HG03432 (cell line): ENCODE measurements around the gene FBXO3.
"Not testable (repeated sequence)": the region's sequence is repeated elsewhere in the genome, so short reads cannot be mapped to it uniquely, and the experiment has no call there.

Experiments
- ATAC-seq: cut with Tn5 transposase; IDR thresholded peaks from one replicate; pipeline ENCODE4 v1.9.1; 2021; ENCODE audit warnings: mild to moderate bottlenecking, moderate library complexity; ENCODE audit not compliant: unreplicated experiment

Gene FBXO3

DNA sequence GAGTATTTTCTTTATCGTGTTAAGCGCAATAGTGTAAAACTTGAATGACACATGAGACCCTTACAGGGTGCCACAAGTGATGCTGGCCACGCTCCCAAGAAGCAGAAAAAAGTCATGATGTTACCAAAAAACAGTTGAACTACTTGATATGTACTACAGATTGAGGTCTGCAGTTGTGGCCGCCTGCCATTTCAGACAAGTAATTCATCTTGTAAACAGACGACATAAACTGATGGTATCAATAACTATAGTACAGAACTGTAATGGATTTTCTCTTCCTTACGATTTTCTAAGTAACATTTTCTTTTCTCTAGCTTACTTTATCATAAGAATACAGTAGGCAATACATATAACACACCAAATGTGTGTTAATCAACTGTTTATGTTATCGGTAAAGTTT is 43.6 kb downstream of the FBXO3 start:
- ATAC-seq, result no peak

GRCh38 chr11:33729072-33729664 is 45.2 kb downstream of the FBXO3 start:
- not testable (repeated sequence) for ATAC-seq

DNA sequence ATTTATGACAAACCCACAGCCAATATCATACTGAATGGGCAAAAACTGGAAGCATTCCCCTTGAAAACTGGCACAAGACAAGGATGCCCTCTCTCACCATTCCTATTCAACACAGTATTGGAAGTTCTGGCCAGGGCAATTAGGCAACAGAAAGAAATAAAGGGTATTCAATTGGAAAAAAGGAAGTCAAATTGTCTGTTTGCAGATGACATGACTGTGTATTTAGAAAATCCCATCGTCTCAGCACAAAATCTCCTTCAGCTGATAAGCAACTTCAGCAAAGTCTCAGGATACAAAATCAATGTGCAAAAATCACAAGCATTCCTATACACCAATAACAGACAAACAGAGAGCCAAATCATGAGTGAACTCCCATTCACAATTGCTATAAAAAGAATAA is 46.8 kb downstream of the FBXO3 start:
- ATAC-seq, result not testable (repeated sequence)

- ATAC-seq, result no peak
Observed at GRCh38 chr11:33725496-33725895, 48.8 kb downstream of the FBXO3 start.

- ATAC-seq, result no peak
Observed at GRCh38 chr11:33724644-33725035, 49.7 kb downstream of the FBXO3 start.

GRCh38 chr11:33723238-33723881 is 51.0 kb downstream of the FBXO3 start:
- no peak for ATAC-seq

- peak; percentile 88 for ATAC-seq
Observed at GRCh38 chr11:33722590-33723234, 51.6 kb downstream of the FBXO3 start.

GRCh38 chr11:33721984-33722383 is 52.3 kb downstream of the FBXO3 start:
- no peak for ATAC-seq

- no peak for ATAC-seq
Observed at GRCh38 chr11:33721426-33721825, 52.9 kb downstream of the FBXO3 start.

- ATAC-seq, result no peak
Observed at GRCh38 chr11:33719587-33719986, 54.7 kb downstream of the FBXO3 start.

DNA sequence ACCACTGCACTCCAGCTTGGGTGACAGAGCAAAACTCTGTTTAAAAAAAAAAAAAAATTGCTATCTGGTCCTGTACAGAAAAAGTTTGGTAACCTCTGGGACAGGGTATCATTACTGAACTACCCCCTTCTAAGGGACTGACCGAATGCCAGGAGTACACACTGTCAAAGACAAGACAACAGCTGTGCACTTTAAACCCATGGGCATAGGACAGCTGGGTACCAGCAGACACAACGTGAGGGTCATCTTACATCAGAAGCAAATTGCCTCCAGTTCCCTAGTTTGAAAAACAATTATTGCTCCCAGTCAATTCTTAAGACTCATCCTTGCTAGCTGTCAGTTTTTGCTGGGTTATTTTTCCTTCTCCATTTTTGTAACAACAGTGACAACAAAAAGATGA is 55.9 kb downstream of the FBXO3 start:
- no peak for ATAC-seq

- no peak for ATAC-seq
Observed at GRCh38 chr11:33716243-33716642, 58.1 kb downstream of the FBXO3 start.

GRCh38 chr11:33713856-33714398 is 60.4 kb downstream of the FBXO3 start:
- no peak for ATAC-seq

GRCh38 chr11:33713151-33713855 is 61.0 kb downstream of the FBXO3 start:
- ATAC-seq, result no peak

GRCh38 chr11:33712436-33712835 is 61.9 kb downstream of the FBXO3 start:
- ATAC-seq, result no peak

DNA sequence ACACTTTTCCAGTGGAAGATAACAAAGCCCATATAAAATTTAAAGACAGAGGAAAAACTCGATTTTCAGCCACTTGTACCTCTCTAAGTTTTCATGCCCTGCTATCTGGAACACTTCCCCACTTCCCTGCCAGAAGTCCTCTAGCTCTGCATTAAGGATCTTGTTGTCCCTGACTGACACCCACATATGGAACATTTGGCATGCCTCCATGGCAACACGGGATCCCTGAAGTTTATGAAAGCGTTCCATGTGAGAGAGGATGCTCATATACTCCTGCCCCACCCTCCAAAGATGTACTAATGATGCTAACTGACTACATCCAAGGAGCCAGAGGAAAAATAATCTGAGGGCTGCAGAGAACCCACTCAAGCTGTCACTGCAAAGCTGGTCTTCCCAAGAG is 64.9 kb downstream of the FBXO3 start:
- no peak for ATAC-seq

- ATAC-seq, result no peak
Observed at GRCh38 chr11:33708985-33709384, 65.3 kb downstream of the FBXO3 start.

- not testable (repeated sequence) for ATAC-seq
Observed at GRCh38 chr11:33707831-33708230, 66.5 kb downstream of the FBXO3 start.

DNA sequence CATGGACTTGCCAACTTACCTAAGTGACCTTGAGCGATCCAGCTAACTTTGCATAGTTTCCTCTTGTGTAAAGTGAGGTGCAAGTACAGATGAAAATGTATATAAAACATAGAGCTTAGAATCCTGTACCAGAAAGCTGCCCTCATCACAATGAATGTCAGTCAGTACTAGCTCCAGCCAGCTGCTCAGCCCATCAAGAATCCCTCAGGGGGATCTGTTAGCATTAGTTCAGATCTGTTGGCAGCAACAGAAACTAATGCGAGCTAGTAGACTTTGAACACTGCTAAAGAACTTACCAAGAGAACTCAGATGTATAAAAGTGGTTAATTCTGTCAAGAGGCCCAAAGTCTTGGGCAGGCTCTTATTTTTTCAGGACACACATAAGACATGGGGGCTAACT is 67.4 kb downstream of the FBXO3 start:
- ATAC-seq, result no peak

GRCh38 chr11:33706546-33706945 is 67.8 kb downstream of the FBXO3 start:
- no peak for ATAC-seq

GRCh38 chr11:33704240-33705002 is 69.9 kb downstream of the FBXO3 start:
- no peak for ATAC-seq
